A673 (cell line): ENCODE results near the gene ZNF738.

ENCODE experiments used
- CTCF ChIP-seq: fragments of 300-800, 200-600 bp; sonication (generic); conservative IDR thresholded peaks from 2 replicates; pipeline ENCODE4 v1.5.1; 2017; ENCODE audit warnings: low read depth, mild to moderate bottlenecking, antibody characterized with exemption, low read length, moderate library complexity, mixed read lengths
- EZH2 ChIP-seq: fragments of 200-600 bp; sonication (generic); IDR thresholded peaks from 2 replicates; pipeline ENCODE4 v1.6.1; 2017; ENCODE audit warnings: borderline replicate concordance, low read depth, mild to moderate bottlenecking, mixed read lengths, antibody characterized with exemption, low read length; ENCODE audit not compliant: poor library complexity, severe bottlenecking

GRCh38 chr19:21352830-21353229, 6.0 kb upstream of the ZNF738 start:
- TF ChIP-seq CTCF (no peak), EZH2 (no peak)
